K562 (cell line): Measurements from ENCODE around the gene TIMM23. TPM values are rescaled to one million over a fixed set of nuclear protein-coding genes. Genes with fewer than 3 reads are reported as not detected.
A peak's percentile ranks its signal among the peaks of the same experiment; 100 is the strongest.

ENCODE experiments used
- AFF4 ChIP-seq: sonication (generic); formaldehyde crosslinking; IDR thresholded peaks from 2 replicates; pipeline ENCODE4 v1.8.0; 2023; ENCODE audit warnings: mild to moderate bottlenecking, missing genetic modification reagents
- BDP1 ChIP-seq: IDR thresholded peaks from 3 replicates; pipeline ENCODE4 v1.6.1; 2011; ENCODE audit not compliant: insufficient read length, insufficient read depth
- COPS2 ChIP-seq: fragments of 450-650 bp; conservative IDR thresholded peaks from 2 replicates; pipeline ENCODE4 v1.6.1; 2016; ENCODE audit warnings: mild to moderate bottlenecking, moderate library complexity
- EHMT2 ChIP-seq: fragments of 450-650 bp; IDR thresholded peaks from 2 replicates; pipeline ENCODE4 v1.6.1; 2018; ENCODE audit warnings: antibody characterized with exemption
- ELF1 ChIP-seq: fragments of 200-800 bp; sonication (Bioruptor generic); IDR thresholded peaks from 2 replicates; pipeline ENCODE4 v1.6.1; 2016; ENCODE audit warnings: missing genetic modification characterization, missing compliant biosample characterization
- ELF2 ChIP-seq: fragments of 250-450 bp; sonication (Bioruptor Pico); IDR thresholded peaks from 2 replicates; pipeline ENCODE4 v1.5.0; 2021; ENCODE audit warnings: mild to moderate bottlenecking
- HIVEP1 ChIP-seq: fragments of 250-450 bp; sonication (Bioruptor Pico); IDR thresholded peaks from 2 replicates; pipeline ENCODE4 v1.4.0; 2020; ENCODE audit warnings: mild to moderate bottlenecking
- MTF1 ChIP-seq: fragments of 250-450 bp; sonication (Bioruptor Pico); IDR thresholded peaks from 2 replicates; pipeline ENCODE4 v1.9.0; 2021; ENCODE audit warnings: moderate library complexity, mild to moderate bottlenecking, inconsistent platforms, borderline replicate concordance
- SREBF2 ChIP-seq: sonication (generic); formaldehyde crosslinking; IDR thresholded peaks from 2 replicates; pipeline ENCODE4 v1.4.0; 2020; ENCODE audit warnings: mild to moderate bottlenecking, missing genetic modification reagents
- polyA plus RNA-seq, 8 experiments: library from polyadenylated mRNA; depleted of rRNA in 4 of 8; stranded (reverse) in 5 of 8; unstranded in 3 of 8; fragments of >200 nt; fragmentation: Nextera tagmentation in 2 of 8; fragmentation: Illumina TruSeq in 1 of 8; extraction: Ambion mirVana in 2 of 8; extraction: Trizol in 1 of 8; gene quantifications; 2 replicates each; pipeline versions ENCODE4 v1.2.1 to v1.2.3, GENCODE V29; 2011 to 2014; ENCODE audit warnings: inconsistent platforms in 1 of 8, missing spikeins in 1 of 8
- total RNA-seq, 7 experiments: library from RNA; depleted of rRNA in 6 of 7; stranded (reverse); fragments of >200 nt in 6 of 7; fragmentation: Illumina TruSeq in 2 of 7; extraction: Trizol in 2 of 7; gene quantifications; 2 replicates each; pipeline versions ENCODE4 v1.2.1 to v1.2.3, GENCODE V29; 2011 to 2021; ENCODE audit warnings: low replicate concordance in 1 of 7
- TF ChIP-seq, protein P1 (sequence below): fragments of 450-650 bp; IDR thresholded peaks from 2 replicates; pipeline ENCODE4 v1.6.1; 2016; ENCODE audit warnings: low read depth
- TF ChIP-seq, protein P2 (sequence below): fragments of 250-450 bp; sonication (Bioruptor Pico); IDR thresholded peaks from 2 replicates; pipeline ENCODE4 v1.8.0; 2022; ENCODE audit warnings: moderate library complexity, mild to moderate bottlenecking, inconsistent platforms
- TF ChIP-seq, protein P3 (sequence below): sonication (generic); formaldehyde crosslinking; IDR thresholded peaks from 2 replicates; pipeline ENCODE4 v1.5.0; 2020; ENCODE audit warnings: missing genetic modification reagents

Gene TIMM23
- total and polyA plus RNA-seq, 9 of the 15 experiments (the other 6 are each of a cell fraction or from before 2014, with no cell fraction given): 148 to 280 (median 183) TPM

DNA sequence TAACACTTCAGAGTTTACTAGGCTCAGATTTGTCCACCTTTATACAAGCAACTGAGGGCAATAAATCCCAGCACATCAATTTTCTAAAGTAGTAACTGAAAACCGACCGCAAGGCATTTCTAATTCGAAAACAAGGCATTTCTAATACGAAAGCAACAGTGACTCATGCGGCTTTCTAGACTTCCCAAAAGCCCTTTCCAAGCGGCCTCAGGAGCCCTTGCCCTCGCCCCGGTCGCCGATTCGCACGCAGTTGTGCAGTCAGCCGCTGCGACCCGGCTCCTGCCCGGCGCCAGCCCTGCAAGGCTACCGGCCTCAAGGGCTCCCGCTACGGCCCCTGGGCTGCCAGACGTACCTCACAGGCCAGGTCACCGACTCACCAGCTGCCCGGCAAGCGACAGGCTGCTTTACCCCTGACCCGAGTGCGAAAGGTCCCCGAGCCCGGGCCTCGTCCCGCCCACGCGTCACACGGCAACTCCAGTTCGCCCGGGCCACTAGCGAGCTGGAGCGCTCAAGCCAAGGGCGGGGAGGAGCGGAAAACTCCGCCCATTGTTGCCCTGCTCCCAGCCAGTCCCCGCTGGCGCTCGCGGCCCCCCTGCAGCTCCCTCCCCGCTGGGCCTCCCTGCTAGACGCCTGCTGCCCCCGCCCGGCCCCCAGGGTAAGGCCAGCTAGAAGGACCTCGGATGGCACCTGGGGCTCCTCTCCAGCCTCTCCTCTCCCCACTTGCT lies 50.9 kb downstream of the TIMM23 start (continued):
- TF ChIP-seq, protein P1, sequence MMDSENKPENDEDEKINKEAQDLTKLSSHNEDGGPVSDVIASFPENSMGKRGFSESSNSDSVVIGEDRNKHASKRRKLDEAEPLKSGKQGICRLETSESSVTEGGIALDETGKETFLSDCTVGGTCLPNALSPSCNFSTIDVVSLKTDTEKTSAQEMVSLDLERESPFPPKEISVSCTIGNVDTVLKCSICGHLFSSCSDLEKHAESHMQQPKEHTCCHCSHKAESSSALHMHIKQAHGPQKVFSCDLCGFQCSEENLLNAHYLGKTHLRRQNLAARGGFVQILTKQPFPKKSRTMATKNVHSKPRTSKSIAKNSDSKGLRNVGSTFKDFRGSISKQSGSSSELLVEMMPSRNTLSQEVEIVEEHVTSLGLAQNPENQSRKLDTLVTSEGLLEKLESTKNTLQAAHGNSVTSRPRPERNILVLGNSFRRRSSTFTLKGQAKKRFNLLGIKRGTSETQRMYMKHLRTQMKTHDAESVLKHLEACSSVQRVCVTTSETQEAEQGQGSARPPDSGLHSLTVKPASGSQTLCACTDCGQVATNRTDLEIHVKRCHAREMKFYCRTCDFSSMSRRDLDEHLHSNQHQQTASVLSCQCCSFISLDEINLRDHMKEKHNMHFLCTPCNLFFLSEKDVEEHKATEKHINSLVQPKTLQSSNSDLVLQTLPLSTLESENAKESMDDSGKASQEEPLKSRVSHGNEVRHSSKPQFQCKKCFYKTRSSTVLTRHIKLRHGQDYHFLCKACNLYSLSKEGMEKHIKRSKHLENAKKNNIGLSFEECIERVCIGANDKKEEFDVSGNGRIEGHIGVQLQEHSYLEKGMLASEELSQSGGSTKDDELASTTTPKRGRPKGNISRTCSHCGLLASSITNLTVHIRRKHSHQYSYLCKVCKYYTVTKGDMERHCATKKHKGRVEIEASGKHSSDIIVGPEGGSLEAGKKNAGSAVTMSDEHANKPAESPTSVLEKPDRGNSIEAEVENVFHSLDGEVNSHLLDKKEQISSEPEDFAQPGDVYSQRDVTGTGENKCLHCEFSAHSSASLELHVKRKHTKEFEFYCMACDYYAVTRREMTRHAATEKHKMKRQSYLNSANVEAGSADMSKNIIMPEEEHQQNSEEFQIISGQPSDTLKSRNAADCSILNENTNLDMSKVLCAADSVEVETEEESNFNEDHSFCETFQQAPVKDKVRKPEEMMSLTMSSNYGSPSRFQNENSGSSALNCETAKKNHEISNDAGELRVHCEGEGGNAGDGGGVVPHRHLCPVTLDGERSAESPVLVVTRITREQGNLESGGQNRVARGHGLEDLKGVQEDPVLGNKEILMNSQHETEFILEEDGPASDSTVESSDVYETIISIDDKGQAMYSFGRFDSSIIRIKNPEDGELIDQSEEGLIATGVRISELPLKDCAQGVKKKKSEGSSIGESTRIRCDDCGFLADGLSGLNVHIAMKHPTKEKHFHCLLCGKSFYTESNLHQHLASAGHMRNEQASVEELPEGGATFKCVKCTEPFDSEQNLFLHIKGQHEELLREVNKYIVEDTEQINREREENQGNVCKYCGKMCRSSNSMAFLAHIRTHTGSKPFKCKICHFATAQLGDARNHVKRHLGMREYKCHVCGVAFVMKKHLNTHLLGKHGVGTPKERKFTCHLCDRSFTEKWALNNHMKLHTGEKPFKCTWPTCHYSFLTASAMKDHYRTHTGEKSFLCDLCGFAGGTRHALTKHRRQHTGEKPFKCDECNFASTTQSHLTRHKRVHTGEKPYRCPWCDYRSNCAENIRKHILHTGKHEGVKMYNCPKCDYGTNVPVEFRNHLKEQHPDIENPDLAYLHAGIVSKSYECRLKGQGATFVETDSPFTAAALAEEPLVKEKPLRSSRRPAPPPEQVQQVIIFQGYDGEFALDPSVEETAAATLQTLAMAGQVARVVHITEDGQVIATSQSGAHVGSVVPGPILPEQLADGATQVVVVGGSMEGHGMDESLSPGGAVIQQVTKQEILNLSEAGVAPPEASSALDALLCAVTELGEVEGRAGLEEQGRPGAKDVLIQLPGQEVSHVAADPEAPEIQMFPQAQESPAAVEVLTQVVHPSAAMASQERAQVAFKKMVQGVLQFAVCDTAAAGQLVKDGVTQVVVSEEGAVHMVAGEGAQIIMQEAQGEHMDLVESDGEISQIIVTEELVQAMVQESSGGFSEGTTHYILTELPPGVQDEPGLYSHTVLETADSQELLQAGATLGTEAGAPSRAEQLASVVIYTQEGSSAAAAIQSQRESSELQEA: no peak
- TF ChIP-seq ELF2 (no peak), EHMT2 (no peak), AFF4 (CRISPR knock-in tag) (peak; percentile 80; the same call in 1 of the 2 replicates), SREBF2 (CRISPR knock-in tag) (no peak), MTF1 (CRISPR knock-in tag) (no peak), ELF1 (no peak), BDP1 (no peak), COPS2 (no peak), HIVEP1 (CRISPR knock-in tag) (no peak)
- TF ChIP-seq, protein P2, sequence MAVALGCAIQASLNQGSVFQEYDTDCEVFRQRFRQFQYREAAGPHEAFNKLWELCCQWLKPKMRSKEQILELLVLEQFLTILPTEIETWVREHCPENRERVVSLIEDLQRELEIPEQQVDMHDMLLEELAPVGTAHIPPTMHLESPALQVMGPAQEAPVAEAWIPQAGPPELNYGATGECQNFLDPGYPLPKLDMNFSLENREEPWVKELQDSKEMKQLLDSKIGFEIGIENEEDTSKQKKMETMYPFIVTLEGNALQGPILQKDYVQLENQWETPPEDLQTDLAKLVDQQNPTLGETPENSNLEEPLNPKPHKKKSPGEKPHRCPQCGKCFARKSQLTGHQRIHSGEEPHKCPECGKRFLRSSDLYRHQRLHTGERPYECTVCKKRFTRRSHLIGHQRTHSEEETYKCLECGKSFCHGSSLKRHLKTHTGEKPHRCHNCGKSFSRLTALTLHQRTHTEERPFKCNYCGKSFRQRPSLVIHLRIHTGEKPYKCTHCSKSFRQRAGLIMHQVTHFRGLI (CRISPR knock-in tag): no peak
- TF ChIP-seq, protein P3, sequence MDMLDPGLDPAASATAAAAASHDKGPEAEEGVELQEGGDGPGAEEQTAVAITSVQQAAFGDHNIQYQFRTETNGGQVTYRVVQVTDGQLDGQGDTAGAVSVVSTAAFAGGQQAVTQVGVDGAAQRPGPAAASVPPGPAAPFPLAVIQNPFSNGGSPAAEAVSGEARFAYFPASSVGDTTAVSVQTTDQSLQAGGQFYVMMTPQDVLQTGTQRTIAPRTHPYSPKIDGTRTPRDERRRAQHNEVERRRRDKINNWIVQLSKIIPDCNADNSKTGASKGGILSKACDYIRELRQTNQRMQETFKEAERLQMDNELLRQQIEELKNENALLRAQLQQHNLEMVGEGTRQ (CRISPR knock-in tag): no peak
